Activated B cell treated with CpG ODN at 0.5 μM for 24 hours (primary cell): ENCODE results near the gene LSR. TPM values are rescaled to one million over a fixed set of nuclear protein-coding genes. Genes with fewer than 3 reads are reported as not detected.

ENCODE experiments used
- ATAC-seq: fragments of 200-7000 bp; cut with Tn5 transposase; one replicate; pipeline ENCODE4 v1.10.0; 2021; ENCODE audit warnings: low read depth, mild to moderate bottlenecking, moderate library complexity
- CTCF ChIA-PET: fragments of 350-600 bp; sonication (Branson Sonifier 250); formaldehyde crosslinking; loops from one replicate; lab custom pipeline; 2021; ENCODE audit warnings: antibody characterized with exemption; lab: Charles Lee
- POLR2A ChIA-PET: fragments of 350-600 bp; sonication (Branson Sonifier 250); formaldehyde crosslinking; loops from one replicate; lab custom pipeline; 2021; ENCODE audit warnings: antibody characterized with exemption; lab: Charles Lee
- DNase-seq: peaks from one replicate; pipeline ENCODE4 v3.0.0; 2022
- H3K27ac Mint-ChIP-seq: one replicate; pipeline ENCODE4 v1.8.0; 2020; ENCODE audit warnings: mixed read lengths
- H3K27me3 Mint-ChIP-seq: one replicate; pipeline ENCODE4 v1.8.0; 2021; ENCODE audit warnings: mixed read lengths
- H3K36me3 Mint-ChIP-seq: one replicate; pipeline ENCODE4 v1.8.0; 2021; ENCODE audit warnings: low read depth, mixed read lengths
- H3K4me1 Mint-ChIP-seq: one replicate; pipeline ENCODE4 v1.8.0; 2021; ENCODE audit warnings: mixed read lengths
- H3K4me3 Mint-ChIP-seq: one replicate; pipeline ENCODE4 v1.8.0; 2020; ENCODE audit warnings: mild to moderate bottlenecking, mixed read lengths
- H3K9me3 Mint-ChIP-seq: one replicate; pipeline ENCODE4 v1.8.0; 2020; ENCODE audit warnings: mixed read lengths
- intact Hi-C: fragments of 100-400 bp; cut with micrococcal nuclease; formaldehyde crosslinking; loops from one replicate; pipeline ENCODE4 v1.15.1; 2024
- total RNA-seq: library from RNA; stranded (reverse); gene quantifications from 2 replicates; pipeline ENCODE4 v1.2.3, GENCODE V29; 2022
- TF ChIP-seq, protein P1 (sequence below): fragments of 200-600 bp; IDR thresholded peaks from one replicate; pipeline ENCODE4 v1.8.0; 2022; ENCODE audit warnings: antibody characterized with exemption, mild to moderate bottlenecking

LSR gene
- total RNA-seq, 1 donor from 2014 or later, result 18.0 TPM

DNA sequence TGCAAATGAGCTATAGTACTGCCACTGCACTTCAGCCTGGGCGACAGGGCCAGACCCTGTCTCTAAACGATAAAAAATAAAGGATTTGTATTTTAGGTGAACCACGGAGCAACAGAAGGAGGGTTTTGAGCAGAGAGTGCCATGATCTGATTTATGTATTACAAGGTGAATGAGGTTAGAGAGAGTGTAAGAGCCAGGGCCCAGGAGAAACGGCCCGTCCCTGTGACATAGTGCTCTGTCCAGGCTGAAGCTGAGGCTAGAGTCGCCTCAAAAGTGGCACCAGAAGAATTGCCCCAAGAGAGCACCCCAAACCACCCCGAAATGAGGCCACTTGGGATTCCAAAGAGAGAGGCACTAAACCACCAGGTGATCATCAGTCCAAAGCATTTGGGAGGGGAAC is 60.1 kb downstream of the LSR start:
- no peaks in the 10 kb centered on the region for H3K9me3 Mint-ChIP-seq
- ATAC-seq (no peak), DNase-seq (no peak)
- no peaks in the 10 kb centered on the region for H3K36me3 Mint-ChIP-seq
- intact Hi-C loops, result no loop called here
- TF ChIP-seq, protein P1, sequence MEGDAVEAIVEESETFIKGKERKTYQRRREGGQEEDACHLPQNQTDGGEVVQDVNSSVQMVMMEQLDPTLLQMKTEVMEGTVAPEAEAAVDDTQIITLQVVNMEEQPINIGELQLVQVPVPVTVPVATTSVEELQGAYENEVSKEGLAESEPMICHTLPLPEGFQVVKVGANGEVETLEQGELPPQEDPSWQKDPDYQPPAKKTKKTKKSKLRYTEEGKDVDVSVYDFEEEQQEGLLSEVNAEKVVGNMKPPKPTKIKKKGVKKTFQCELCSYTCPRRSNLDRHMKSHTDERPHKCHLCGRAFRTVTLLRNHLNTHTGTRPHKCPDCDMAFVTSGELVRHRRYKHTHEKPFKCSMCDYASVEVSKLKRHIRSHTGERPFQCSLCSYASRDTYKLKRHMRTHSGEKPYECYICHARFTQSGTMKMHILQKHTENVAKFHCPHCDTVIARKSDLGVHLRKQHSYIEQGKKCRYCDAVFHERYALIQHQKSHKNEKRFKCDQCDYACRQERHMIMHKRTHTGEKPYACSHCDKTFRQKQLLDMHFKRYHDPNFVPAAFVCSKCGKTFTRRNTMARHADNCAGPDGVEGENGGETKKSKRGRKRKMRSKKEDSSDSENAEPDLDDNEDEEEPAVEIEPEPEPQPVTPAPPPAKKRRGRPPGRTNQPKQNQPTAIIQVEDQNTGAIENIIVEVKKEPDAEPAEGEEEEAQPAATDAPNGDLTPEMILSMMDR, result no peak
- H3K4me3 Mint-ChIP-seq, result no peak overlapping the region
- ChIA-PET POLR2A (interaction anchor here (0.8 kb wide), 1 partner anchor 10 kb away, joined by 3 read pairs; no protein-coding TSS in a partner anchor), CTCF (no interaction called here)
- no peak overlapping the region for H3K27ac Mint-ChIP-seq
- H3K4me1 Mint-ChIP-seq, result peaks cover 62% of the 10 kb centered on the region
- no peaks in the 10 kb centered on the region for H3K27me3 Mint-ChIP-seq

DNA sequence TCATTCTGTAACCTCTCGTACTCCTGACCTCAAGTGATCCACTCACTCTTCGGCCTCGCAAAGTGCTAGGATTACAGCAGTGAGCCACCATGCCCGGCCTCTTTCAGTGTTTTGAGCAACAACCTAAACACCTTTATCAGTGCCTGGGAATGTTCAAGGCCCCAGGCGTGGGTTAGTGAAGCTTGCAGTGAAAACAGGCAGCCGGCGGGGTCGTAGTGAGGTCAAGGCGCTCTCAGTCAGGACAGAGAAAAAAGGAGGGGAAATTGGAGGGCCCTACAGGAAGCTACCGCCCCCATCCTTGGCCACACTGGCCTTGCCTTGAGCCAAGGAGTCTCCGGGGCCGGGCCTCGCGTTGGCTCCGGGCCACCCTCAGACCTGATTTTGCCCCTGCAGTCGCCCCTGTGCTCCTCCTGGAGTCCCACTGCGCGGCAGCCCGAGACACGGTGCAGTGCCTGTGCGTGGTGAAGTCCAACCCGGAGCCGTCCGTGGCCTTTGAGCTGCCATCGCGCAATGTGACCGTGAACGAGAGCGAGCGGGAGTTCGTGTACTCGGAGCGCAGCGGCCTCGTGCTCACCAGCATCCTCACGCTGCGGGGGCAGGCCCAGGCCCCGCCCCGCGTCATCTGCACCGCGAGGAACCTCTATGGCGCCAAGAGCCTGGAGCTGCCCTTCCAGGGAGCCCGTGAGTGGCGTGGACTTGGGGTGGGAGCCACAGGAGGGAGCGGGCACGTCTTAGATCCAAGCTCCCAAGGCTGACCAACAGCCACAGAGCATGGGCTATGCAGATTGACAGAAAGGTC is 60.9 kb downstream of the LSR start:
- Mint-ChIP-seq H3K27ac (no peak overlapping the region), H3K4me3 (no peak overlapping the region), H3K27me3 (no peaks in the 10 kb centered on the region), H3K36me3 (no peaks in the 10 kb centered on the region), H3K4me1 (peaks cover 65% of the 10 kb centered on the region), H3K9me3 (no peaks in the 10 kb centered on the region)
- DNase-seq, result no peak
- ChIA-PET POLR2A (interaction anchor here (0.6 kb wide), 1 partner anchor 21 kb away, joined by 3 read pairs; no protein-coding TSS in a partner anchor), CTCF (no interaction called here)
- intact Hi-C loops, result no loop called here
- ATAC-seq, result no peak
- TF ChIP-seq, protein P1, result no peak

DNA sequence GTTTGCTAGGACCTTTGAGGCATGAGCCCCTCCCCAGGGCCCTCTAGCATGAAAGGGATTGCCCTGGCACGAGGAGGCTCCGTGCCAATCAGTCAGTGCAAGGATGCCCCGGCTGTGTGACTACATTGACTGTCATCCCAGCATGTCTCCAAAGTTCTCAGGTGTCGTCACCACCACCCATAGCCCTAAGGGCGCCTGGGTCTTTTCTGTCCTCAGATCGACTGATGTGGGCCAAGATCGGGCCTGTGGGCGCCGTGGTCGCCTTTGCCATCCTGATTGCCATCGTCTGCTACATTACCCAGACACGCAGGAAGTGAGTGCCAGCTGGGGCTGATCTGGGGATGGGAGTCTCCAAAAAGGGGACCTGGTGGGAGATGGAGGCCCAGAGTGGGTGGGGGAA is 61.5 kb downstream of the LSR start:
- intact Hi-C loops, result no loop called here
- Mint-ChIP-seq H3K4me1 (peaks cover 68% of the 10 kb centered on the region), H3K27me3 (no peaks in the 10 kb centered on the region), H3K27ac (no peak overlapping the region), H3K4me3 (no peak overlapping the region), H3K36me3 (no peaks in the 10 kb centered on the region), H3K9me3 (no peaks in the 10 kb centered on the region)
- ChIA-PET POLR2A (interaction anchor here (0.6 kb wide), 1 partner anchor 20 kb away, joined by 3 read pairs; no protein-coding TSS in a partner anchor), CTCF (no interaction called here)
- ATAC-seq (no peak), DNase-seq (no peak)
- TF ChIP-seq, protein P1, result no peak

DNA sequence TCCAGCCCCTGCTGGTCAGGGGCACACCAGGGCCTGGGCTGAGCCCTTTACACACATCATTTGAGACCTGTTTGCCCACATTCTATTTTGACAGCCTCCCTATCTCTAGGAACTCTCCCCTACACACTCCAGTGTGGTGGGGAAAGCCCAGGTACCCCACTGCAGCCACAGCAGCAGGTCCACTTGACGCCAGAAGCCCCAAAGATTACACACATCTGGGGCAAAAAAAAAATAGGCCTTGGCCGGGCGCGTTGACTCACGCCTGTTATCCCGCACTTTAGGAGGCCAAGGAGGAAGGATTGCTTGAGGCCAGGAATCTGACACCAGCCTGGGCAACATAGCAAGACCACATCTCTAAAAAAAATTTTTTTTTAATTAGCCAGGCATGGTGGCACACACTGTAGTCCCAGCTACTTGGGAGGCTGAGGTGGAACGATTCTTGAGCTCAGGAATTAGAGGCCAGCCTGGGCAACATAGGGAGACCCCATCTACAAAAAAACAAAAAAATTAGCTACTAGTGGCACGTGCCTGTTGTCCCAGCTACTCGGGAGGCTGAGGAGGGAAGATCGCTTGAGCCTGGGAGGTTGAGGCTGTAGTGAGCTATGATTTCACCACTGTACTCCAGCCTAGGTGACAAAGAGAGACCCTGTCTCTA is 62.1 kb downstream of the LSR start:
- intact Hi-C loops, result no loop called here
- Mint-ChIP-seq H3K4me3 (no peak overlapping the region), H3K27ac (no peak overlapping the region), H3K9me3 (no peaks in the 10 kb centered on the region), H3K4me1 (peaks cover 71% of the 10 kb centered on the region), H3K27me3 (no peaks in the 10 kb centered on the region), H3K36me3 (no peaks in the 10 kb centered on the region)
- TF ChIP-seq, protein P1, result no peak
- POLR2A ChIA-PET, result interaction anchor here (0.6 to 1.7 kb wide), 6 partner anchors 10 to 291 kb away, joined by 3 to 12 read pairs (median 4); partner anchors contain the start of gene FFAR1
- DNase-seq (no peak), ATAC-seq (no peak)
- CTCF ChIA-PET, result no interaction called here
